Osteocyte (in vitro differentiated cells): Measurements from ENCODE around the gene IGSF21. TPM values are rescaled to one million over a fixed set of nuclear protein-coding genes. Genes with fewer than 3 reads are reported as not detected.

Source experiments
- DNase-seq: peaks from one replicate; pipeline ENCODE4 v3.0.0; 2021; ENCODE audit warnings: mixed read lengths; ENCODE audit not compliant: unreplicated experiment; ENCODE audit errors: extremely low spot score
- H3K27ac Mint-ChIP-seq: one replicate; pipeline ENCODE4 v1.8.0; 2021; ENCODE audit warnings: mild to moderate bottlenecking, mixed read lengths; ENCODE audit not compliant: unreplicated experiment
- H3K27me3 Mint-ChIP-seq: one replicate; pipeline ENCODE4 v1.8.0; 2021; ENCODE audit warnings: mixed read lengths; ENCODE audit not compliant: unreplicated experiment
- H3K36me3 Mint-ChIP-seq: one replicate; pipeline ENCODE4 v1.8.0; 2021; ENCODE audit warnings: mixed read lengths; ENCODE audit not compliant: unreplicated experiment
- H3K4me1 Mint-ChIP-seq: one replicate; pipeline ENCODE4 v1.8.0; 2021; ENCODE audit warnings: mixed read lengths; ENCODE audit not compliant: unreplicated experiment
- H3K4me3 Mint-ChIP-seq: one replicate; pipeline ENCODE4 v1.8.0; 2021; ENCODE audit warnings: mild to moderate bottlenecking, moderate library complexity, mixed read lengths; ENCODE audit not compliant: unreplicated experiment
- H3K9me3 Mint-ChIP-seq: one replicate; pipeline ENCODE4 v1.8.0; 2021; ENCODE audit warnings: mixed read lengths; ENCODE audit not compliant: unreplicated experiment
- CTCF ChIP-seq: fragments of 200-600 bp; sonication (generic); IDR thresholded peaks from 2 replicates; pipeline ENCODE4 v1.5.0; 2021; ENCODE audit warnings: antibody characterized with exemption, mild to moderate bottlenecking, moderate library complexity
- total RNA-seq: library from RNA; stranded (reverse); gene quantifications from 2 replicates; pipeline ENCODE4 v1.2.1, GENCODE V29; 2021

The IGSF21 gene
- total RNA-seq, 1 donor from 2014 or later: not detected

GRCh38 chr1:18237371-18237770 lies 129.8 kb downstream of the IGSF21 start:
- no peak overlapping the region for H3K27ac Mint-ChIP-seq
- no peak for TF ChIP-seq CTCF
- H3K36me3 Mint-ChIP-seq: no peaks in the 10 kb centered on the region
- no peak for DNase-seq
- H3K9me3 Mint-ChIP-seq: peaks cover 7% of the 10 kb centered on the region
- H3K4me3 Mint-ChIP-seq: no peak overlapping the region
- H3K27me3 Mint-ChIP-seq: no peaks in the 10 kb centered on the region
- H3K4me1 Mint-ChIP-seq: no peaks in the 10 kb centered on the region

- no peaks in the 10 kb centered on the region for H3K36me3 Mint-ChIP-seq
- TF ChIP-seq CTCF: no peak
- no peak overlapping the region for H3K4me3 Mint-ChIP-seq
- H3K9me3 Mint-ChIP-seq: peaks cover 5% of the 10 kb centered on the region
- H3K27ac Mint-ChIP-seq: no peak overlapping the region
- no peak for DNase-seq
- H3K4me1 Mint-ChIP-seq: no peaks in the 10 kb centered on the region
- no peaks in the 10 kb centered on the region for H3K27me3 Mint-ChIP-seq
Measured at GRCh38 chr1:18238190-18238589, 130.6 kb downstream of the IGSF21 start.

GRCh38 chr1:18239671-18240070 lies 132.1 kb downstream of the IGSF21 start:
- Mint-ChIP-seq H3K27ac (no peak overlapping the region), H3K4me1 (no peaks in the 10 kb centered on the region), H3K36me3 (no peaks in the 10 kb centered on the region), H3K4me3 (no peak overlapping the region), H3K27me3 (no peaks in the 10 kb centered on the region), H3K9me3 (peaks cover 5% of the 10 kb centered on the region)
- TF ChIP-seq CTCF: no peak
- no peak for DNase-seq

GRCh38 chr1:18240906-18241305 lies 133.3 kb downstream of the IGSF21 start:
- no peaks in the 10 kb centered on the region for H3K36me3 Mint-ChIP-seq
- no peak overlapping the region for H3K27ac Mint-ChIP-seq
- no peaks in the 10 kb centered on the region for H3K4me1 Mint-ChIP-seq
- no peaks in the 10 kb centered on the region for H3K27me3 Mint-ChIP-seq
- H3K9me3 Mint-ChIP-seq: no peaks in the 10 kb centered on the region
- no peak overlapping the region for H3K4me3 Mint-ChIP-seq
- TF ChIP-seq CTCF: no peak
- no peak for DNase-seq

GRCh38 chr1:18241891-18242290 lies 134.3 kb downstream of the IGSF21 start:
- Mint-ChIP-seq H3K9me3 (no peaks in the 10 kb centered on the region), H3K27ac (no peak overlapping the region), H3K36me3 (no peaks in the 10 kb centered on the region), H3K27me3 (no peaks in the 10 kb centered on the region), H3K4me1 (no peaks in the 10 kb centered on the region), H3K4me3 (no peak overlapping the region)
- no peak for DNase-seq
- TF ChIP-seq CTCF: no peak
